Stimulated activated CD8-positive, alpha-beta memory T cell treated with anti-CD3 and anti-CD28 coated beads, Interleukin-2, amount 100 ng/mL, for 1 hour (primary cell): ENCODE measurements around the gene FAM181B.
"Not testable (repeated sequence)": the region's sequence is repeated elsewhere in the genome, so short reads cannot be mapped to it uniquely, and the experiment has no call there.

Experiments used
- DNase-seq, 2 donors: peaks; one replicate each; pipeline ENCODE4 v3.0.0-alpha.2; 2020; ENCODE audit warnings: low read depth in 2 of 2

The FAM181B gene

GRCh38 chr11:82732348-82732733 is 1.3 kb downstream of the FAM181B start:
- no peak for DNase-seq

- DNase-seq = no peak
These were observed 1.9 kb downstream of the FAM181B start for GRCh38 chr11:82731691-82732277.

- DNase-seq = no peak
These were observed 2.9 kb downstream of the FAM181B start for GRCh38 chr11:82730754-82731153.

GRCh38 chr11:82730286-82730685 is 3.4 kb downstream of the FAM181B start:
- DNase-seq = no peak

GRCh38 chr11:82724026-82724425 is 9.6 kb downstream of the FAM181B start:
- no peak for DNase-seq

GRCh38 chr11:82722231-82722630 is 11.4 kb downstream of the FAM181B start:
- DNase-seq = no peak

GRCh38 chr11:82720267-82721065 is 13.2 kb downstream of the FAM181B start:
- no peak for DNase-seq

GRCh38 chr11:82719361-82720105 is 14.1 kb downstream of the FAM181B start:
- DNase-seq = no peak

- DNase-seq = no peak
These were observed 14.8 kb downstream of the FAM181B start for GRCh38 chr11:82718821-82719220.

GRCh38 chr11:82718307-82718706 is 15.4 kb downstream of the FAM181B start:
- no peak for DNase-seq

GRCh38 chr11:82714346-82715174 is 19.1 kb downstream of the FAM181B start:
- DNase-seq = no peak

- no peak for DNase-seq
These were observed 22.0 kb downstream of the FAM181B start for GRCh38 chr11:82711648-82712047.

GRCh38 chr11:82703796-82704195 is 29.9 kb downstream of the FAM181B start:
- no peak for DNase-seq

GRCh38 chr11:82703226-82703625 is 30.4 kb downstream of the FAM181B start:
- DNase-seq = no peak

GRCh38 chr11:82701847-82702520 is 31.7 kb downstream of the FAM181B start:
- DNase-seq = no peak

- no peak for DNase-seq
These were observed 34.9 kb downstream of the FAM181B start for GRCh38 chr11:82698576-82699352.

- DNase-seq = no peak
These were observed 40.7 kb downstream of the FAM181B start for GRCh38 chr11:82692981-82693380.

GRCh38 chr11:82689347-82689746 is 44.3 kb downstream of the FAM181B start:
- DNase-seq = not testable (repeated sequence)

- DNase-seq = no peak
These were observed 47.5 kb downstream of the FAM181B start for GRCh38 chr11:82686211-82686610.

GRCh38 chr11:82683029-82683428 is 50.6 kb downstream of the FAM181B start:
- DNase-seq = no peak
